Measurements from ENCODE around the gene ANGPTL8.

Gene ANGPTL8, protein sequence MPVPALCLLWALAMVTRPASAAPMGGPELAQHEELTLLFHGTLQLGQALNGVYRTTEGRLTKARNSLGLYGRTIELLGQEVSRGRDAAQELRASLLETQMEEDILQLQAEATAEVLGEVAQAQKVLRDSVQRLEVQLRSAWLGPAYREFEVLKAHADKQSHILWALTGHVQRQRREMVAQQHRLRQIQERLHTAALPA

DNA sequence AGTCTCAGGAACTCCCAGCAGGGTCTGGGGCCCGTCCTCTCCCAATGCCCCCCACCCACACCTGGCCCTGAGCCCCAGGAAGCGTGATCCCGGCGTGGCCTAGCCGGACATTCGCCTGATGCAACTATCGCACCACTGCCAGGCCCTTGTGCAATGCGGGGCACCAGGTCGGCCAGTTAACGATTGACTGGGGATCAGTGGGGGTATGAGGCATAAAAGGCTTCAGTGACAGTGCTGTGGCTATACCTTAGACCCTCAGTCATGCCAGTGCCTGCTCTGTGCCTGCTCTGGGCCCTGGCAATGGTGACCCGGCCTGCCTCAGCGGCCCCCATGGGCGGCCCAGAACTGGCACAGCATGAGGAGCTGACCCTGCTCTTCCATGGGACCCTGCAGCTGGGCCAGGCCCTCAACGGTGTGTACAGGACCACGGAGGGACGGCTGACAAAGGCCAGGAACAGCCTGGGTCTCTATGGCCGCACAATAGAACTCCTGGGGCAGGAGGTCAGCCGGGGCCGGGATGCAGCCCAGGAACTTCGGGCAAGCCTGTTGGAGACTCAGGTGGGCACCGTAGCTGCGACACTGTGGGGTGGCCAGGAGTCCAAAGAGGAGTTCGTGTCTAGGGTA is at the start of gene ANGPTL8:
Gene ANGPTL8, plus strand, starts transcription at position 243 of the 624 bp plus-strand sequence. Its CDS starts 19 bp downstream, at position 262.
- DNase-seq (ENCODE audit: low spot score) = no peak

DNA sequence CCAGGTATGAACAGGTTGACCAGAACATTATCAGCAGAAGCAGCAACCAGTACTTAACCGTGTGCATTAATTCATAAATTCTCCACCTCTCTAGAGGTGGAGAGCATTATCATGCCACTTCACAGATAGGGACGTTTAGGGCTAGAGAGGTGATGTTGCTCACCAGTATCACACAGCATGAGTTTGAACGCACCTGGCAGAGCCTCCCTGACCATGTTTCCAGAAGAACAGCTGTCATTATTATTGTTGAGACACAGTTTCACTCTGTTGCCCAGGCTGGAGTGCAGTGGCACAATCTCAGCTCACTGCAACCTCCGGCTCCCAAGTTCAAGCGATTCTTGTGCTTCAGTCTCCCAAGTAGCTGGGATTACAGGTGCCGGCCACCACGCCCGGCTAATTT is 48.9 kb upstream of the ANGPTL8 start:
- no peak for DNase-seq (ENCODE audit: low spot score)

DNA sequence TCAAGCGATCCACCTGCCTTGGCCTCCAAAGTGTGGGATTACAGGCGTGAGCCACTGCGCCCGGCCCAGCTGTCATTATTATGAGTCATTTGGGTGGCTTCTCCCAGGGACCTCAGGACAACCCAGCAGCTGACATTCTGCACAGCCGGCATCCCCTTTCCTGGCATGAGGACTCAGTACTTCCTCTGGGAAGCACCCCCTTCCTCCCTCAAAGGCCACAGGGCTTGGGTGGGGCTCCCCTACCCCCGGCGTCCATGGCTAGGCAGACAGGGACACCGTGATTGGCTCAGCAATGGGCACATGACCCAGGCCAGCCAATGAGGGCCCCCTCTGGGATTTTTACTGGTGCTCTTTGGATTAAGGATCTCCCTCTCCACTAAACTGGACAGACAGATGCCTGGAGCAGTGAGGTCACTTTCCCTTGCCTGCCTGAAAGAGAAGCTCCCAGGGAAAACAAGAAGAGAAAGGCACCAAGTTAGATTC is 48.1 kb upstream of the ANGPTL8 start:
- no peak for DNase-seq (ENCODE audit: low spot score)

DNA sequence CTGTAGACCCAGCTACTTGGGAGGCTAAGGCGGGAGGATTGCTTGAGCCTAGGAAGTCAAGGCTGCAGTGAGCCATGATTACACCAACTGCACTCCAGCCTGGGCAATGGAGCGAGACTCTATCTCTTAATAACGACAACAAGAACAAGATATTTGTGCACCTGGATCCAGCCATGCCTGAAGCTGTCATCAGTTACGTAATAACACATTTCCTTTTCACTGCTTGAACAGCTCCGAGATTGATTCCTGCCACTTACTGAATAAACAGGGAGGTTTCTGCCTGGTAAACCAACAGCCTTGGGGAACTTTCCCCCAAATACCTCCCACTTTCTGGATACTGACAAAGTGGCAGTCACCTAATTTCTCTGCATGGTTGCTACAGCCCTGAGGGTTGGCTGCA is 47.5 kb upstream of the ANGPTL8 start:
- no peak for DNase-seq (ENCODE audit: low spot score)

DNA sequence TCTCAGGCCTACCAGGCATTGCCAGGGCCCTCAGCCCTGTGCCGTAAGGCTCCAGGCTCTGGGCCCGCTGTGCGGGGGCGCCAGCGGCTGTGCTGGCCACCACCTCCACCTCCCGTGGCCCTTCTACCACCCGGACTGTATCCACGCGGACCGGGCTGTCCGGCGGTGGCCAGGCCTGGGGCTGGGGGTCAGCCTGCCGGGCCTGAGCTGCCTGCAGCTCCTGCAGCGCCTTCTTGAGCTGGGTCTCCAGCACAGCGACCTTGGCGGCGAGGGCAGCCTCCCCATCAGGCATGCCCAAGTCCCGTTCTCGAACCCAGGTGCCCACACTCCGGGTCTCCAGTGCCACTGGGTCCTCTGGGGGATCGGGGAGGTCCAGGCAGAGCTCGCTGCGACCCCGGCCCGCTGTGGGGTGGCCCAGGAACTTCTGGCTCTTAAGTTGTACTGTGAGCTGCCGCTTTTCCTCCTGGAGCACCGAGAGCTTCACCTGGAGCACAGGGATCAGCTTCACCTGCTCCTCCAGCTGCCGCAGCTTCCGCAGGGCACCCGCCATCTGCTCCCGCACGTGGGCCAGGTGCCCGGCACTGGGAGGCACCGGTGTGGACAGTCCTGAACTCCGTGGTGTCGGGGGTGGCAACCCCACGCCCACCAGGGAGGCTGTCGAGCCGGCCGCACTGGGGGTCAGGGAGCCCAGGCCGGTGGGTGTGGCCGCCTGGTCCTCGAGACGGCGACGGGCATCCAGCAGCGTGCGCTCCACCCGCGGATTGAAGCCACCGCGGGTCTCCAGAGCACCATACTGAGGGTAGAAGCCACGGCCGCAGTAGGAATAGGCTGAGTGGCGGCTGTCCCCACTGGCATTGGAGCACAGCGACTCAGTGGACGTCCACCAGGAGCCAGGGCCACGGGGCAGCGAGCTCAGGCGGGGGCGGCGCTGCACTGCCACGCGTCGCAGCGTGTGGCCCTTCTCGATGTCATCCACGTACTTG is 46.2 kb upstream of the ANGPTL8 start:
- DNase-seq (ENCODE audit: low spot score) = no peak

DNA sequence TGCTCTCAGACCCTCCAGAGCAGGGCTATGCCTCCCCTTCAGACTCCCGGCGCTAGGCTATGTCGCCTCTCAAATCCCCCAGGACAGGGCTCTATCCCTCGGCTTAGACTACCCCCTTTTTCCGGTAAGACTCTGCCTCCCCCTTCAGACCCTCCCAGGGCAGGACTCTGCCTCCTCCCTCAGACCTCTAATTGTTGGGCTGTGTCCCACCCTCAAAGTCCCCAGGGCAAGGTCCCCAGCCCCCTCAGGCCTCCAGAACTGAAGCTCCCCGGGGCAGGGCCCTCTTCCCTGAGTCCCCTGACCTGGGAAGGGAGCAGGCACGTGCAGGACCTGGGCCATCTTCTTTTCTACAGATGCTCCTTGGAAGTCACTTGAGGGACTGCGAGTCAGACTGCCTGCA is 45.2 kb upstream of the ANGPTL8 start:
- DNase-seq (ENCODE audit: low spot score) = no peak

DNA sequence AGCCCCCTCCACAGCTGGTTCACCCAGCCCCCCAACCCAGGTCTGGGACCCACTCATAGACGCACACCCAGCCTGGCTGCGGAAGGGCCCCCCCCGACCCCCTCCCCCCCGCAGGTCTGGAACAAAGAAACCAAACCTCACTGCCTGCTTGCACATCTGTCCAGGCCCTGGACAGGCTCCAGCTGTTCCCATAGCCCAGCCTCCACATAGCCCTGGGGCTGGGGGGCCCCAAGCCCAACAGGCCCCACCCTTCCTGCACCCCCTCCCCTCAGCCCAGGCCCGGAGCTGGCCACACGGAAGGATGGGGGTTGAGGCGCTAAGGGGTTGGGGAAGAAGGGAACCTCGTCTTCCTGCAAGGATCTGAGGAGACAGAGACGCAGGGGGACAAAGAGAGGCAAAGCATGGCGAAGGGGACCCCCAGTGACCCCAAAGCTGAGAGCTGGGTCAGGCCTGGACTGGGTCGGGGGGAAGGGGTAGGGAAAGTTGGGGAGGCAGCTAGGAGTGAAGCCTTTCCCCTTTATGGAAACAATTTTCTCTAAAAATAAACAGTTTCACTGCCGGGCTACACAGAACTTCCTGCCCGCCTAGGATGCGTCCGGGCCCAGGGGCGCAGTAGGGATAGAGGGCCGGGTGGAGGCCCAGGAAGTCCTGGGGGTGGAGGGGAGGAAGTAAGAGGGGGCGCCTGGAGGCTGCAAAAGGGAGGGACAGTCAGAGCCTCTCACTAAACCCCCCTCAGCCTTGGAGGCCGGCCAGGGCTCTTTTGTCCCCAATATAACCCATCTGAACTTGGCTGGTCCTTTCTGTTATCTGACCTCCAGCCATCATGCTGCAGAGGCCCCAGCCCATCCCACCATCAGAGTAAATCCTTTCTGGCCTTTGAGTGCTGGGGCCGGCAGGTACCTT is 44.5 kb upstream of the ANGPTL8 start:
- DNase-seq (ENCODE audit: low spot score) = no peak

DNA sequence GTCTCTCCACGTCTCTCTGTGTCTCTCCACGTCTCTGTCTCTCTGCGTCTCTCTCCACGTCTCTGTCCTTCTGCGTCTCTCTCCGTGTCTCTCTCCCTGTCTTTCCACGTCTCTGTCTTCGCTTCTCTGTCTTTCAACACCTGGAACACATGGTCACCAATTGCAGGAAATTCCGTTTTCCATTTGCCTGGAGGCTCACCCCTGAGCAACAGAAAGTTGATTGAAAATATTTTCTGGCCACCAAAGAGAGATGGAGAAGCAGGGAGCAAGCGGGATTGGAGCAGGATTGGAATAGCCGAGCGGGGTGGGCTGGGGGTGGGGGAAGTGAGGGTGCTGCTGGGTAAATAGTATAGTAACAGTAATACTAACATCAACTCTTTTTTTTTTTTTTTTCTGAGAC is 43.7 kb upstream of the ANGPTL8 start:
- no peak for DNase-seq (ENCODE audit: low spot score)

DNA sequence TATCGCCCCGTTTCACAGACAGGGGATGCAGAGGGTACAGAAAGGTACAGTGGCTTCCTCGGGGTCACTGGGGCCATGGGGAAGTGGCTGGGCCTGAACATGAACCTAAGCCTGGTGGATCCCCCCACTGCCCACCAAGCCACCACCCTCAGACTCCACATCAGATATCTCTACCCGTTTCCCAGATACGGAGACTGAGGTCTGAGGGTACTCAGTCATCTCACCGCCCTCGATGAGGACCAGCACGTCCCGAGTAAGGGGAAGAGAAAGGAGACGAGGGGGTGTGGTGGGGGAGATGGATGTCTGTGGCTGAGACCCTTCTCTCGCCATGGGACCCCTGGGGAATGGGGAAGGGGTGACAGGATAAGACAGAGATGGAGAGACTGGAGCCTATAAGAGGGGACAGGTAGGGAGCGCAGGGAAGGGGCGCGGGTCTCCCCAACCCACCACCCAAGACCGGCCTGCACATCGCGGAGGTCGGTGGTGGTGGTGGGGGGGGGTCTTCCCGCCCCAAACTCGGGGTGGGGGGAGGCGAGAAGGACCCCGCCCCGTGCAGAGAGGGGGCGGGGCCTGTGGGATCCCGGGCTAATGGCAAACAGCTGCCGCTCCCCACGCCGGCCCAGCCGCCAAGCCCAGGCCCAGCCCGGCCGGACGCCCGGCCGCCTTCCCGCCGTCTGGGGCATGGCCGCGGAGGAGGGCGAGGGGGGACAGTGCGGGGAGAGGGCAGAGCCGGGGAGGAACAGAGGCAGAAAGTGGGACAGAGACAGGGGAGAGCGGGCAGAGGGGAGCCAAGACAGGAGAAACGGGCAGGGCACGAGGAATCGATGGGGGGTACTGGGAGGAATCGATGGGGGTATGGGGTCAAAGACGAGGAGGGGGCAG is 42.8 kb upstream of the ANGPTL8 start:
- no peak for DNase-seq (ENCODE audit: low spot score)

DNA sequence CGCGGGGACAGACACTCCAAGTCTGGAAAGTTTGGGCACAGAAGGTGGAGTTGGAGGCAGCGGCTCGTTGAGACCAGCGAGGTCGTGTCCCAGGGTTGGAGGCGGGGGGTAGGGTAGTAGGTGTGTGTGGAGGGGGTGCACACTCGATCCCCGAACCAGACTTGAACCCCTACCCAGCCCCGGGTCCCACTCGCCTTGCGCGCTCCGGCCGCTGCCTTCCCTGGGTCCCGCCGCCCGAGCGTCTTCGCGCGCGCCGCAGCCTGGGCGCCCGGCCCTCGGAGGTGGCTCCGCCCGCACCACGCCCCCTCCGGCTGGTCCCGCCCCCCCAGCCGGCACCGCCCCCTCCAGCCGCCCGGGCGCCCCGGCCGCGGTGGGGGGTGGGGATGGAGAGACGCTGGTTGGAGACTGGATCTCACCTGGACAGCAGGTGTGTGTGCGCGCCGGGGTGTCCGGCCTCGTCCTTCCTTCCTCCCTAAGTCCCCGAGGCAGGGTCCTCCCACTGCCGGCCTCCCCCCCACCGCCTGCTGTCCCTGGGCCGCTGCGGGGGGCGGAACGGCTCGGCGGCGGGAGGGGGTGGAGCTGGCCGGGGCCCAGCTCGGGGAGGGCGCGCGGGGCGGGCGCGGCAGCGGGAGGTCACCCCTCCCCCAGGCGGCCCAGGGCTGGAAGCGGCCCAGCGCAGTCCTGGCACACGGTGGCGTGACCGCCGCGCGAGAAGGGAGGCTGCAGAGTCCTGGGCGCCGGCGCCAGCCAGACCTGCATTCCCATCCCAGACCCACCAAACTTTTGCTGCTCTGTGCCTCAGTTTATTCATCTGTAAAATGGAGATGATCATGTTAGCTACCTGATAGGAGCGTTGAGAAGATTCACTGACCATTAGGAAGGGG is 41.9 kb upstream of the ANGPTL8 start, which contains the start of gene KANK2:
Gene KANK2, minus strand, starts transcription at position 255 of the 884 bp plus-strand sequence. CDS start 3,034 bp downstream, outside the sequence.
- peak; percentile 66 for DNase-seq (ENCODE audit: low spot score)

DNA sequence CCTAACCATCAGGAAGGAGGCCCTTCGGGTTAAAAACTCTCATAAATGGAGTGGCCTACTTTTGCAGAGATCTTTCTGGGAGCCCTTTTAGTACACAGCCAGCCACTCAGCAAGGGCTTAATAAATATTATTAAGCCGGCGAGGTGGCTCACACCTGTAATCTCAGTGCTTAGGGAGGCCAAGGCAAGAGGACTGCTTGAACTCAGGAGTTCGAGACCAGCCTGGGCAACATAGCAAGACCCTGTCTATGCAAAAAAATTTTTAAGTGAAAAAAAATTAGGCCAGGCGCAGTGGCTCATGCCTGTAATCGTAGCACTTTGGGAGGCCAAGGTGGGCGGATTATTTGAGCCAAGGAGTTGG is 41.3 kb upstream of the ANGPTL8 start:
- no peak for DNase-seq (ENCODE audit: low spot score)

DNA sequence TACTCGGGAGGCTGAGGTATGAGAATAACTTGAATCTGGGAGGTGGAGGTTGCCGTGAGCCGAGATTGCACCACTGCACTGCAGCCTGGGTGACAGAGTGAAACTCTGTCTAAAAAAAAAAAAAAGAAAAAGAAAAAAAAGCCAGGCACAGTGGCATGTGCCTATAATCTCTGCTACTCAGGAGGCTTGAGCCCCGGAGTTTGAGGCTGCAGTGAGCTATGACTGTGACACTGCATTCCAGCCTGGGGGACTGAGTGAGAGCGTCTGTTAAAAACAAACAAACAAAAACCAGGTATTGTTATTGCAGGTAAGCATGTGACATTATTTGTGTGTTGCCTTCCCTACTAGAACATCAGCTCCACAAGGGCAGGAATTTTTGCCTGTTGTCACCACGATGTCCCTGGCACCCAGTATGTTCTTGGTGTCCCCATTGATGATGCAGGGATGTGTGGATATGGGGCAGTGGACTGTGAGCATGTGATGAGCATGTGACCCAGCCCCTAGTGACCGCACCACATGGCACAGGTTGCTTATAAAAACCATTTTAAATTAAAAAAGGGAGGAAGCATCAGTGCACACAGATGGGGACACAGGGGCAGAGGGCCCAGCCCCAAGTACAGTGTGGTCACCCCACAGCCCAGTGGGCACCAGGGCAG is 40.5 kb upstream of the ANGPTL8 start:
- DNase-seq (ENCODE audit: low spot score) = no peak

DNA sequence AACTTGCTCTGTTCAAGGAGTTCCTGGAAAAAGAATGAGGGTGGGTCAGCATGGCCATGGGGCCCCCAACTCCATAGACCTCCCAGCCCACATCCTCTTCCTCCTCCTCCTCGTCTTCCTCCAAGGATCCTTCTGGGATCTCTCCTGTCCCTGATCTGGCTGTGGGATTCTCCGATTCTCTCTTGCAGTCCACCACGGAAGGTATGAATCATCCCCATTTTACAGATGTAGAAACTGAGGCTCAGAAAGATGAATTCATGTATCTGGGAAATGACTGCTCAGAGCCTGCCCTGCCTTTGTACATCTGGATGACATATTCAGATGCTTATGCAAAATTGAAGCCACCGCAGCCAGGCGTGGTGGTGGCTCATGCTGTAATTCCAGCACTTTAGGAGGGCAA is 39.9 kb upstream of the ANGPTL8 start:
- DNase-seq (ENCODE audit: low spot score) = no peak

DNA sequence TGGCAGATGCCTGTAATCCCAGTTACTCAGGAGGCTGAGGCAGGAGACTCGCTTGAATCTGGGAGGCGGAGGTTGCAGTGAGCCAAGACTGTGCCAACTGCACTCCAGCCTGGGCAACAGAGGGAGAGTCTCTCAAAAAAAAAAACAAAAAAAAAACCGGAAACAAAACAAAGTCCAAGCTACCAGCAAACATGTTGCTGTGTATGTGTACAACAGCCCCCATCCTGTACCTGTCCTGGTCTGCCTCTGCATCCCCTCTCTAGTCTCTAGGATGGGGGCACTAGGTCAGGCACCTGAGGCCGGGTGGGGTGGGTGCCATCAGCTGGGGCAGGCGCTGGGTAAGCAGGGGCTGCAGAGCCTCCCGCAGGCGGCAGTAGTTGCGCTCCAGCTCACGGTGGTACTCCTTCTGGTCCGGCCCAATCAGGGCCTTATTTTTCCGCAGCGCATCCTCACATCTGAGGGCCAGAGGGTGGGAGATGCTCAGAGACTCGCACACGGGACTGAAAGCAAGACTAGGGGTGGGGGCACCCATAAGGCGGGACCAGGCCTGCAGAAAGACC is 39.3 kb upstream of the ANGPTL8 start:
- no peak for DNase-seq (ENCODE audit: low spot score)

DNA sequence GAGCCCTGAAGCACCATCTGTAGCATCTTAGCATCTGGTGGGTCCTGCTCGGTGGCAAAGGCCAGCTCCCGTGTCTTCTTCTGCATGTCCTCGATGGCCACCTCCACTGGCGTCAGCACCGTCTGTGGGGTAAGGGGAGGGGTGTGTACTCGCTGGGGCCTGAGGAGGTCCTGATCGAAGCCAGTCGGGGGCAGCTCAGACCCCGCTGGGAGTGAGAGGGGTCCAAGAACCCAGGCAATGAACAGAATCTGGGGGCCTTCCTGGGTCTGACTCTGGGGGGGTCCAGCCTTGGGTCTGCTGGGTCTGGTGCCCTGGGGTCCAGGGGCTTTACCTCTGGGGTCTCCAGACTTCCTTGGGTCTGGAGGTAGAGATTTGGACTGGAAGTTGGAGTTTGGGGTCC is 38.5 kb upstream of the ANGPTL8 start:
- DNase-seq (ENCODE audit: low spot score) = no peak

DNA sequence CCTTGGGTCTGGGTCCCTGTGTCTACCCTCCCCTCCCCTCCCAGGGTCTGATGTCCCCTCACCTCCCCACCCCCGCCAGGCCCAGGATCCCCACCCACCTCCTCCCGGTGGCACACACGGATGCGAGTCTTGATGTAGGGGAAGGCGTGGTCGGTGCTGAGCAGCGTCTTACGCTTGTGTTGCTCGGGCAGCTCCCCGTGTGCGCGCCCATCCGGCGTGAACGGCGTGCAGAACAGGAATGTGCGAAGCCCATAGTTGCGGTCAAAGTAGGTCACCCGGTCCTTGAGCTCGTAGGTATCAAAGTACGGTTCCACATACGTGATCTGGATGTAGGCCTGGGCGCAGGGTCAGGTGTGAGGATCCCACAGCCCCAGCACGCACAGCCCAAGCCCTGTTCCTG is 37.6 kb upstream of the ANGPTL8 start:
- no peak for DNase-seq (ENCODE audit: low spot score)

DNA sequence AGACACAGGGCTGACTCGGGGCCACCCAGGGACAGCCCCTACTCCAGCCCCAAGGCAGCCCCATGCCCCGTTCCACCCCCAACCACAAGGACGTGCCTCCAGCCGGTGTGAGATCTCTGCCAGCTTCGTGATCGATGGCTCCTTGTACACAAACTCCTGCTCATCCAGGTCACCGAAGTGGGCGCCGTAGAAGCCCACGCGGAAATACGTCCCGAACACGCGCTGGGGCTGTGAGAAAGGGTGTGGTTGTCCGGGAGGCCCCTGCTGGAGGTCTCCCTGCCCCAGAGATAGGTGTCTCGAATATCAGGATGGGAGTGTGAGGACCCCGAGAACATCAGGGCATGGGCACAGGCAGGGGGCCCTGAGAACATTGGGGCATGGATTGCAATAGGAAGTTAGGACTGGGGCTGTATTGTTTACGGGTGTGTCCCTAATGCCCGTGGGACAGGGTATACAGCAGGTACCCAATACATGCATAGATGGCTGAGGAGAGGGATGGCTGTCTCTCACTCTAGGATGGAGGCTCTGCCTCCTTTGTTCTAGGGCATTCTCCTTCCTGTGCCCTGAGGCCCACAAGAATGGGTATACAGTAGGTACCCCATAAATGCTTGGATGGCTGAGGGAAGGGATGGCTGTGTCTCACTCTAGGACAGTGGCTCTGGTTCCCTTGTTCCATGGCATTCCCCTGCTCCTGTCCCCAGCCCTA is 36.8 kb upstream of the ANGPTL8 start:
- DNase-seq (ENCODE audit: low spot score) = no peak

Measured in activated CD4-positive, alpha-beta T cell treated with anti-CD3 and anti-CD28 coated beads, Interleukin-2, Interleukin-4, amounts not matched to agents 100 ng/mL and 50 ng/mL, durations not matched to agents 16 hours and 8 hours (primary cell).